Rectal smooth muscle tissue (tissue), 1 donor: Measurements from ENCODE around the gene MAP2K5.
"Not testable (repeated sequence)": the region's sequence is repeated elsewhere in the genome, so short reads cannot be mapped to it uniquely, and the experiment has no call there.

ENCODE experiments used
- H3K27ac ChIP-seq: one replicate; pipeline ENCODE4 v1.7.0; 2013; ENCODE audit warnings: low read depth, low read length, inconsistent platforms
- H3K27me3 ChIP-seq: one replicate; pipeline ENCODE4 v1.7.0; 2013; ENCODE audit warnings: low read length; ENCODE audit not compliant: control insufficient read depth, insufficient read depth
- H3K36me3 ChIP-seq: one replicate; pipeline ENCODE4 v1.7.0; 2013; ENCODE audit warnings: low read length; ENCODE audit not compliant: control insufficient read depth, insufficient read depth
- H3K4me1 ChIP-seq: one replicate; pipeline ENCODE4 v1.7.0; 2013; ENCODE audit warnings: low read length; ENCODE audit not compliant: control insufficient read depth, insufficient read depth
- H3K4me3 ChIP-seq: one replicate; pipeline ENCODE4 v1.7.0; 2013; ENCODE audit warnings: low read length
- H3K9ac ChIP-seq: one replicate; pipeline ENCODE4 v1.7.0; 2013; ENCODE audit warnings: low read length

The MAP2K5 gene

DNA sequence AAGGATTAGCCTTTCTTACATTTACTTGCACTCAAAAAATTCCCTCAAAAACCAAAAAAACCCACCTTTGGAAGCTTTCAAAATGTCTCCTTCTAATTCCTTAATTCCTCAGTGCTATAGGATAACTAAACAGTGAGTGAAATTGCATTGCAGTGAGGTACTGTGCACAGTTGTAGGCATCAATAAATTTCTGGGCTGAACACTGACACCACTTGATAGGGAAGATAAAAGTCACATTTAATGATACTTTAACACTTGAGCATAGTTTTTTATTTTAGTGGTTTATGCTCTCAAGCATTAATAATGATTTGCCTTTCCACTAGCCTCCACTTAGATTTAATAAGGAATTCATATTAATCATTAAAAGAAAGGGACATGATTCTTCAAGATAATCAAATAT is 52.3 kb downstream of the MAP2K5 start:
- Histone ChIP-seq H3K36me3 (peaks cover 2% of the 10 kb centered on the region), H3K27me3 (no peaks in the 10 kb centered on the region)

DNA sequence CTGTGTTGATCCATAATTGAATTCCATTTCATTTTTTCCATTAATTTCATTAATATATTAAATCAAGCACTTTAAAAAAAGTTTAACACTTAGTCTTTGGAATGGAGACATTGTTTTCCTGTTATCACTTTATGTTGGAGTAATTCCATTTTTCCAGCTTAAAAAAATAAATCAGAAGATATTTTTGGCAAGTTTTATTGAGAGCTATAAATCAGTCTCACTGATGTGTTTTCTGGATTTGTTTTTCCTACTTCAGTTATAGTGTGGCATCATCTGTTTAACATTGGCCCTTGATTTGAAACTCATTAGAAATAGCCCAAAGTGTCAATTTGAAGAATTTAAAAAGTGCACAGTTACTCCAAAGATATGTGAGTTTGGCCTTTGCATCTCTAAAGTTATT is 53.1 kb downstream of the MAP2K5 start:
- Histone ChIP-seq H3K27ac (no peak overlapping the region), H3K4me1 (no peaks in the 10 kb centered on the region), H3K36me3 (peaks cover 2% of the 10 kb centered on the region), H3K27me3 (no peaks in the 10 kb centered on the region), H3K4me3 (no peak overlapping the region), H3K9ac (no peak overlapping the region)

More for the DNA sequence above, 52.3 kb downstream of the MAP2K5 start:
- H3K27ac ChIP-seq, result no peak overlapping the region
- H3K9ac ChIP-seq, result no peak overlapping the region
- H3K4me1 ChIP-seq, result no peaks in the 10 kb centered on the region
- no peak overlapping the region for H3K4me3 ChIP-seq

DNA sequence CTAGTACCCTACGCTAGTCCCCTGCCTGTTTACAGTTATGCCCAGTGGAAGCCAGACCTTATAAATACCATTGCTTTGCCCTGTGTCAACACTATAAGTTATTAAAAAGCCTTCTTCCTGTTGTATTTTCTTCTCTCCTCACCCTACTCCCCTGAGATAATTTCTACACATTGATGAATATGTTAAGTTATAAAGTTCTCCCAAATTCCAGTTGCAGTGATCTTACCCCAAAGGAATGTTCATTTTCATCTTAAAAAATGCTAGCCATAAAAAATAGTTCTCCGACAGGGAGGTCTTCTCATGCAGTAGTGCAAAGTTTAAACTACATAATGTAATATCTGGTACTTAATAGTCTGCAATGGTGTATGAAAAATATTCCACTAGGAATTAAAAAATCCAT is 58.6 kb downstream of the MAP2K5 start:
- H3K4me1 ChIP-seq, result no peaks in the 10 kb centered on the region
- H3K27me3 ChIP-seq, result no peaks in the 10 kb centered on the region
- no peak overlapping the region for H3K9ac ChIP-seq
- no peak overlapping the region for H3K4me3 ChIP-seq
- peaks cover 2% of the 10 kb centered on the region for H3K36me3 ChIP-seq
- no peak overlapping the region for H3K27ac ChIP-seq

DNA sequence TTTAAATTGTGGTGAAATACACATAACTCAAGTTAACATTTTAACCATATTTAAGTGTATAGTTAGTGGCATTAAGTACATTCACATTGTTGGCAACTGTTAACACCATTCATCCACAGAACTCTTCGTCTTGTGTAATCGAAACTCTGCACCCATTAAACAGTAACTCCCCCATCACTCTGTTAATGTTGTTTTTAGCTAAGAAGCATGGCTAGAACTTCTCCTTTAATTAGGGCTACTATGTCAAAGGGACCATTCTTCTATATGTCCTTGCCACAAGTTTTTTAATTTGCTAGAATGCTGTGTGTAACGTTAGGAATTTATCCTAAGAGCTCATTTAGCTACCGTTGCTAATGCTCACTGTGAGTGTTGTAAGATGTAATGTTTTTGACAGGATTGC is 60.6 kb downstream of the MAP2K5 start:
- Histone ChIP-seq H3K36me3 (peaks cover 2% of the 10 kb centered on the region), H3K4me1 (no peaks in the 10 kb centered on the region), H3K27ac (no peak overlapping the region), H3K9ac (no peak overlapping the region), H3K27me3 (no peaks in the 10 kb centered on the region), H3K4me3 (no peak overlapping the region)

DNA sequence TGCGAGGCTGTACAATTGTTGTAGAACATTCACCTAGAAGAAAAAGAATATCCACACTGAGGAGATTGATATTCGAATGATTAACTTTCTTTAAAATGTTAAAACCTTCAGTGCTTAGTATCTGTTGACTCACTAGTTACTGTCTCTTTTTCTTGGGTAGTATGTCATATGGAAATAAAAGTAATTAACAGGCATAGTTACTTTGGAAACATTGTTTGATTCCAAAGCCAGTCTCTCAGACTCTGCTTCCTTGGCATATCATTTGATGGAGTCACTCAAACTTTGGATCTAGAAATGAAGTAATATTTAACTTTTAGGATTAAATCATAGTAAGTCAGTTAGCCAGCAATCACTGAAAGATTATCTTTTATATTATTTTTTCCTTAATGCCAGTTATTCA is 63.4 kb downstream of the MAP2K5 start:
- Histone ChIP-seq H3K9ac (no peak overlapping the region), H3K4me1 (no peaks in the 10 kb centered on the region)

DNA sequence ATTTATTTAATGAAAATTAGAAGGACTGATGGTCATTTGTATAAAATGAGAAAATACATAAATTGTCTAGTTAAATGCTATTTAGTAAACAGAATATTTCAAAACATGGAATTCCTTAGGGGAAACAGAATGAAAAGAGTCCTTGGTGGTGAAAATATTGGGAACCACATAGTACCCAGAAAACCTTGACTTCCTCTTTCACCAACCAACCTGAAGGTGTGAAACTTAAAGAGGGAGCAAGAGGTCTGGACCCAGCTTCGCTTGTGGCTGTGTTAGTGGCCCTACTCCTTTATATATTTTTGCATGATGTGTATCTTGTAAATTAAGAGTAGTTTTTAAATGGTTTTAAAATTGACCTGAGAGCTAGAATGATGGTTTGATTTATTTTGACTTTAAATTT is 64.2 kb downstream of the MAP2K5 start:
- H3K4me1 ChIP-seq, result no peaks in the 10 kb centered on the region
- H3K27ac ChIP-seq, result no peak overlapping the region
- no peaks in the 10 kb centered on the region for H3K36me3 ChIP-seq
- no peaks in the 10 kb centered on the region for H3K27me3 ChIP-seq
- H3K4me3 ChIP-seq, result no peak overlapping the region
- H3K9ac ChIP-seq, result no peak overlapping the region

More for the DNA sequence above, 63.4 kb downstream of the MAP2K5 start:
- no peaks in the 10 kb centered on the region for H3K36me3 ChIP-seq
- no peak overlapping the region for H3K4me3 ChIP-seq
- no peaks in the 10 kb centered on the region for H3K27me3 ChIP-seq
- H3K27ac ChIP-seq, result no peak overlapping the region

DNA sequence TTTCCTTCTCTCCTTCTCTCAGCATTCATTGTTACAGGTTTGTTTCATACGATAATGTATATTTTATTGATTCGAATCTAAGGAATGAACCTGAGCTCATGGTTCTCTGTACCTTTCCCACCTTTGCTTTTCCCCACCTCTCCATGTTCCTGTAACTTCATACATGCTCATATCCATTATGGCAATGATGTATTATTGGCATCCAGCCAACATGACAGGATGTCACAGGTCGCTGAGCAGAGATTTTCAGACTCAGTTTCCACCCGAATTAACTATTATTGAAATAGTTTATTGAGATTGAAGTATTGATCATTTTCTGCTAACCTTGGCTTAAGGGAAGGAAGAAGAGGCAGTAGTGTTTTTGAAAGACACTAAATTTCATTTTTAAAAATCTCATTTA is 64.8 kb downstream of the MAP2K5 start:
- Histone ChIP-seq H3K4me1 (no peaks in the 10 kb centered on the region), H3K36me3 (no peaks in the 10 kb centered on the region), H3K27ac (no peak overlapping the region)

DNA sequence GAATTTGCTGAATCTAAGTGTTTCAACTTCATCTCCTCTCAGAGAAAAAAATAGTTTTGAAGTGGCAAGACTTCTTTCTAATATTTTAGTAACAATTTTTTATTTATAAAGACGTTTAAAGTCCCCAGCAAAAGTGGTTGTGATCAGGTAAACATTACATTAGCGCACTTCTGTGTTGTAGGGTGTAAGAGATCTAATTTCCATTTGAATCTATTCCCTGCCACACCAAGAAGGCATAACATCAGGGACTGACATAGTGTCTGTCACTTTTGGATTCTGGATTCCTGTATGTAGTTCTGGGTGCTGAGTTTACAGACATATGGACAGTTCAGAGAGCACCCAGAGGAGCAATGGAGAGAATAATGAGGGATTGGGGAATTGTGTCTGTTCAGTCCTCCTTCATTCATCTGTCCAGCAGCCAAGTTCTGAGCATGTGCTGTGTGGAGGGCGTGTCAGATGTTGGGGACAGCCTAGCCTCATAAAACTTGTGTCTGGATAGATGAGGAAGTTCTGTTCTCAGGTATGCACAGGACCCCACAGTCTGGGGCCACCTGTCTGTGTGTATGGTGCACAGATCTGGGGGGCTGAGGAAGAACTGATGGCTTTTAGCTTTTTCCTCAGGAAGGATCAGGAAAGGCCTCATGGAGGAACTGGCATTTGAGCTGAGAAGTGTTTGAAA is 65.6 kb downstream of the MAP2K5 start:
- no peaks in the 10 kb centered on the region for H3K36me3 ChIP-seq
- H3K4me1 ChIP-seq, result no peaks in the 10 kb centered on the region
- no peak overlapping the region for H3K27ac ChIP-seq
- no peak overlapping the region for H3K9ac ChIP-seq
- no peaks in the 10 kb centered on the region for H3K27me3 ChIP-seq
- H3K4me3 ChIP-seq, result no peak overlapping the region

More for the DNA sequence above, 64.8 kb downstream of the MAP2K5 start:
- Histone ChIP-seq H3K9ac (no peak overlapping the region), H3K4me3 (no peak overlapping the region), H3K27me3 (no peaks in the 10 kb centered on the region)

DNA sequence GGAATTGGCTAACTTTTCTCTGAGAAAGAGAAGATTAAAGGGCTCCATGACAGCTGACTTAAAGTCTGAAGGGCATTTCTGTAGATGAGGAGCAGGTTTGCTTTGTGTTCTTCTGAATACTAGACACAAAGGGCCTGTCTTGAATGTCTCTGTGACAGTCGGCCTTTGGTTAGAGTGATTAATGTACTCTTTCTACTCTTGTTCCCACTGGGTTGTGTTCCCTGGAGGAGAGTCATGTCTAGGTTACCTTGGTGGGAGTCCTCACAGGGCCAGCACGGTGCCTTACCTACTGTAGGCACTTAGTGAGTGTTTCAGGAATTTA is 66.1 kb downstream of the MAP2K5 start:
- no peak overlapping the region for H3K27ac ChIP-seq
- no peak overlapping the region for H3K9ac ChIP-seq
- H3K4me1 ChIP-seq, result no peaks in the 10 kb centered on the region
- no peak overlapping the region for H3K4me3 ChIP-seq
- H3K36me3 ChIP-seq, result no peaks in the 10 kb centered on the region
- H3K27me3 ChIP-seq, result no peaks in the 10 kb centered on the region

DNA sequence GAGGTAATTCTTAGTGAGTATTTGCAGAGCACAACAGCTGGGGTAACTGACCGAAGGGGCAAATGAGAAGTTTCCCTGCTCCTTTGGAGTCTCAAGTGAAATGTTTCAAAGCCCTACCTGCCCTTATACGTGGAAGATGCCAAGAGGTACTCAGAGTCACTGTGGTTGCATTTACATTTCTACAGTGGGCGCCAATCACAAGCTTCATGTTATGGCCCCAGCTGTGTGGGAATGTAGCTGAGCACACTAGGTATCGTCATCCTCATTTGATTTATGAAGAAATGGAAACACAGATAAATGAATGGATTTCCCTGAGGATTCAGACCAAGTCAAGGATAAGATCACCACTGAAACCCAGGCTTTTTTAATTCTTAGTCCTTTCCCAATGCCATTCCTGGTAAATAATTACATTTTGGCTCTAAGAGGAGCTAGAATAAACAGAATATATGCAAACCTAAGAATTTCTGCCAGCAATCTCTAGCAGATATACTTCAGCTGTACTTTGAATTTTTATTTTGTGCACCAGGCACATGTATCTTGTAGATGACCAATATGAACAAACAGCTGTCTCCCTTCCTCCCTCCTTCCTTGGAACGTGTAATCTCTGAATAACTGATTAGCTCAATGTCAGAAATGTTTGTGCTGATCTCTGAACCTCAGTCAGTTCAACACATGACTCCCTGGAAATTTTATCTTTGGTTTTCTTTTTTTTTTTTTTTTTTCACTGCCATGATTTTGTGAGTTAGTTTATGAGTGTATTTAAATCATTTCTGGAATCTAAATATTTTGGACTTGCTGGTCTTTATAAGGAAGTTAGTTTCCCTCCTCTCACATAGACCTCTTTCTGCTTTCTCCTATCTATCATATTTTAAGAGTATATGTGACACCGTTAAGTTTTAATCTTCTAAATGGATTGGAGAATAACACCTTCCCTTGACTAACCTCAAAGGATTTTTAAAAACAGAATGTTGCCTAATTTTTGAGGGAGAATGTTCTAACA is 69.2 kb downstream of the MAP2K5 start:
- no peaks in the 10 kb centered on the region for H3K27me3 ChIP-seq
- H3K4me1 ChIP-seq, result no peaks in the 10 kb centered on the region
- H3K4me3 ChIP-seq, result no peak overlapping the region
- H3K36me3 ChIP-seq, result no peaks in the 10 kb centered on the region
- no peak overlapping the region for H3K9ac ChIP-seq
- H3K27ac ChIP-seq, result no peak overlapping the region

DNA sequence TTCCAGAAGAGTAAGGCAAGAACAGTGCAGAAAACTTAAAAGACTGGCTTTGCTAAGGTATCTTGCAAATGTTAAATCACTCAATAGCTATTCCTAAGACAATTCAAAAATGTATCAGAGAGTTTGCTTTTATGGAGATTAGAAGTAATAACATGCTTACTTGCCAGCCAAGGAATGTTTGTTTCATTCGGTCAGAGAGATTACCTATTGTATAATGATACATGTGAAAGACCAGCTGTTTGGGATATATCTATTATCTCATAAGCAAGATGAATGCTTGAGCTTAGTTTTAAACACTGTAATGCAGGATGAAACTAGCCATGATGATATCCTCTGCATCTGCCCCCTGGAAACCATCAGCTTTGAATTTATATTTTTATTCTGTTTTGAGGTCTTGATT is 70.7 kb downstream of the MAP2K5 start:
- H3K4me1 ChIP-seq, result no peaks in the 10 kb centered on the region
- no peak overlapping the region for H3K4me3 ChIP-seq
- H3K27me3 ChIP-seq, result no peaks in the 10 kb centered on the region
- H3K9ac ChIP-seq, result no peak overlapping the region
- H3K36me3 ChIP-seq, result no peaks in the 10 kb centered on the region
- H3K27ac ChIP-seq, result no peak overlapping the region

DNA sequence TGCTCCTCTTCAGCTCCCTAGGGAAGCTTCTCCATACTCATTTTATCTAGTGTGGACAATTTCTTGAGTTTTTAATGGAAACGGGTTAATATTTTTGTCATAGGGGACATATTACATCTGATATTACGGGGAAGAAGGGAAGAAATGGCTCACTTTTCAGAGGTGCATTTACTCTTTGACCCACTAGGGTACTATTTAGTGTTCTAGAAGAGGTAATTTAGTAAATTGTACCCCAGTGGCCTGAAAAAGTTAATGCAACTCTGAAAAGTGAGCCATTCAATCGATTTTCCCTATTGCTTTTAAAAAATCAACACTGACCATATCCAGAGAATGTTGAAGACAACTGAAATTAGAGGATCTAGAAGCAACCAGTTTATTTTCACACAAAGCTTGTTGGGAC is 71.2 kb downstream of the MAP2K5 start:
- Histone ChIP-seq H3K9ac (no peak overlapping the region), H3K4me1 (no peaks in the 10 kb centered on the region), H3K36me3 (no peaks in the 10 kb centered on the region), H3K27ac (no peak overlapping the region), H3K27me3 (no peaks in the 10 kb centered on the region), H3K4me3 (no peak overlapping the region)

DNA sequence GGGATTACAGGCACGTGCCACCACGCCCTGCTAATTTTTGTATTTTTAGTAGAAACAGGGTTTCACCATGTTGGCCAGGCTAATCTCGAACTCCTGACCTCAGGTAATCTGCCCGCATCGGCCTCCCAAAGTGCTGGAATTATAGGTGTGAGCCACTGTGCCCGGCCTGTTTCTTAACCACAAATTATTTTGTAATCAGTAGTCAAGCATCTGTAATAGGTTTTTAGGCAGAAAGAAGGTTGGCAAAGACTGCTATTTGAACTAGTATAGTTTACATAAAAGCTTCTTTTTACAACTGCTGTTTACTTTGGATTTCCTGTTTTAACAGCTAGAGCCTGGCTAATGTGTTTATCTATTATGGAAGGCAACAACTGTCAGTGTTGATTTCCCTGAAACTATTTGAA is 72.6 kb downstream of the MAP2K5 start:
- not testable (repeated sequence) for H3K4me1 ChIP-seq, H3K27me3 ChIP-seq, H3K27ac ChIP-seq, H3K9ac ChIP-seq, H3K4me3 ChIP-seq, H3K36me3 ChIP-seq
